GM23248 (cell line): ENCODE results near the gene HDAC4.

Experiments
- EZH2 ChIP-seq: fragments of 200-600 bp; sonication (generic); IDR thresholded peaks from 2 replicates; pipeline ENCODE4 v1.6.1; 2018; ENCODE audit warnings: antibody characterized with exemption, mild to moderate bottlenecking; ENCODE audit not compliant: insufficient read depth, poor library complexity, severe bottlenecking
- EZH2phosphoT487 ChIP-seq: fragments of 200-600 bp; sonication (generic); IDR thresholded peaks from 2 replicates; pipeline ENCODE4 v1.6.1; 2018; ENCODE audit warnings: antibody characterized with exemption, moderate library complexity, mild to moderate bottlenecking, low read depth; ENCODE audit not compliant: insufficient read depth

- TF ChIP-seq EZH2phosphoT487 (no peak), EZH2 (no peak)
Observed at GRCh38 chr2:239049421-239050251, 351.2 kb downstream of the HDAC4 start.
